ENCODE results near the gene MACROD2.
"Not testable (repeated sequence)": the region's sequence is repeated elsewhere in the genome, so short reads cannot be mapped to it uniquely, and the experiment has no call there.

MACROD2 gene

DNA sequence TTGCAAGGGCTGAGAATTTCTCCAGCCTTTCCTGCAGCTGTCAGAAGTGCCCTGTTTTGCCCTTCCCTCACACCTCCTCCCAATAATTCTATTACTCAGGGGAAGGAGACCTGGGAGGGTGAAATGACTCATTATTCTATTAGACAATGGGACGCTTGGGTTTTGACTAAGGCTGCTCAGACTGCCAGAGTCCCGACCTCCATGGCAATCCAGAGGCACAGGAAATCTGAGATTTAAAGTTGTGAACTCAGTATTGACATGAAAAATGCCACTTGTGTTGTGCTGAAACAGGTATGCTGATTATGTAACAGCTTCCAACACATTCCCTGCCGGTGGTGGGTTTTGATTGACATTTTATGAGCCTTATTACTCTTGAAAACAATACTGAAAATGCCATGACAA is 967.9 kb downstream of the MACROD2 start:
- H3K9me3 ChIP-seq (replicated peaks in 1 of 11): no peaks in the 10 kb centered on the region
- no peak overlapping the region for H3K27ac ChIP-seq
- no peaks in the 10 kb centered on the region for H3K27me3 ChIP-seq
- no peaks in the 10 kb centered on the region for H3K4me1 ChIP-seq
- no peaks in the 10 kb centered on the region for H3K36me3 ChIP-seq
- no peak overlapping the region for H3K4me3 ChIP-seq
- no peak for TF ChIP-seq Cebpa-rat (IDR thresholded peaks at IDR 0.05)
- no peak overlapping the region for H3K9ac ChIP-seq
- no peak overlapping the region for H3K4me2 ChIP-seq
- H4K20me1 ChIP-seq: no peaks in the 10 kb centered on the region

DNA sequence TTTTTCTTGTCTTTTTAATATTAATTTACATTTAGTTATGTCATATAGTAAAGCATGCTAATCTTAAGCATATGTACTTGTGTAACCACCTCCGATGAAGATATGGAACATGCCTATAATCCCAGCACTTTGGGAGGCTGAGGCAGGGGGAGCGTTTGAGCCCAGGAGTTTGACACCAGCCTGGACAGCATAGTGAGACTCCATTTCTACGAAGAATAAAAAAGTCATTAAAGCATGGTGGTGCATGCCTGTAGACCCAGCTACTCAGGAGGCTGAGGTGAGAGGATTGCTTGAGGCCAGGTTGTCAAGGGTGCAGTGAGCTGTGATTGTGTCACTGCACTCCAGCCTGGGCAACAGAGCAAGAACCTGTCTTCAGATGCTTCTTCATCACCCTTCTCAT is 970.9 kb downstream of the MACROD2 start:
- Histone ChIP-seq H3K9ac (no peak overlapping the region), H3K27me3 (no peaks in the 10 kb centered on the region), H3K4me1 (no peaks in the 10 kb centered on the region), H3K4me2 (no peak overlapping the region), H4K20me1 (no peaks in the 10 kb centered on the region), H3K9me3 (replicated peaks in 1 of 11) (no peaks in the 10 kb centered on the region; a peak in 1 of 22 replicates), H3K36me3 (no peaks in the 10 kb centered on the region), H3K27ac (no peak overlapping the region), H3K4me3 (no peak overlapping the region)
- no peak for TF ChIP-seq Cebpa-rat (IDR thresholded peaks at IDR 0.05)

DNA sequence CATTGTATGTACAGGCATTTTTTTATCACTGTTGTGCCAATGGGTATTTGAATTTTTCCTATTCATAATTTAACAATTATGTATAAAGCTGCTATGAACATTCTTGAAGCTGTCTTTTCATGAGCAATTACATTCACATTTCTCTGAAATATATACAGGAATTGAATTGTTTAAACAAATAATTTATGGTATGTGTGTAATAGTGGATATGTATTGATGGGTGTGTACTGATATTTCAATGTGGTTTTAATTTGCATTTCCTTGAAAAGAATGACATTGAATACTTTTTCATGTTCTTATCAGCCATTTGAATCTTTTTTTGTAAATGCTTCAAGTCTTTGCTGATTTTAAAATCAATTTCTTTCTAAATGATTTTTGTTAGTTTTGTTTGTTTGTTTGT is 971.5 kb downstream of the MACROD2 start:
- H3K9ac ChIP-seq: no peak overlapping the region

DNA sequence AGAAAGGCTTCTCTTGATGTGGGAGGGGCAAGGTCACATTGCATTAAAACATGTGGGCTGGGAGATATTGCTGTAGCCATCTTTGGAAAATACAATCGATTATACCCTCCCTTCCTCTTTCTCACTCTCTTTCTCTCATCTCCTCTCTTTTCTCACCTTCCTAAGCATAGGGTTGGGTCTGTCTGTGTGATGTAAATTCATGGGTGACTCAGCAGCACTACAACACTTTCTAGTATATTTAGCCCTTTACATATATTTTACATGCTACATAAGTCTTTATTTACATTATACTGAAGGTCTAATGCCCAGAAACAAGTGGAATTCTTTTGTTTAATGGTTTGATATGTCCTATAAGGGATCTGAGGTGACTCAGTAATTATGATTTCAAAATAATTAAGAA is 976.9 kb downstream of the MACROD2 start:
- H3K4me2 ChIP-seq: no peak overlapping the region
- TF ChIP-seq Cebpa-rat (IDR thresholded peaks at IDR 0.05): no peak
- no peak overlapping the region for H3K4me3 ChIP-seq
- no peaks in the 10 kb centered on the region for H4K20me1 ChIP-seq
- H3K27ac ChIP-seq: no peak overlapping the region
- H3K36me3 ChIP-seq: no peaks in the 10 kb centered on the region
- no peaks in the 10 kb centered on the region for H3K27me3 ChIP-seq
- no peak overlapping the region for H3K9ac ChIP-seq
- no peaks in the 10 kb centered on the region; a peak in 1 of 22 replicates for H3K9me3 ChIP-seq (replicated peaks in 1 of 11)
- no peaks in the 10 kb centered on the region for H3K4me1 ChIP-seq

More for the DNA sequence above, 971.5 kb downstream of the MACROD2 start:
- Histone ChIP-seq H3K4me2 (no peak overlapping the region), H3K4me3 (no peak overlapping the region), H3K27ac (no peak overlapping the region), H3K4me1 (no peaks in the 10 kb centered on the region), H4K20me1 (no peaks in the 10 kb centered on the region), H3K27me3 (no peaks in the 10 kb centered on the region), H3K9me3 (replicated peaks in 1 of 11) (no peaks in the 10 kb centered on the region; a peak in 1 of 22 replicates), H3K36me3 (no peaks in the 10 kb centered on the region)
- no peak for TF ChIP-seq Cebpa-rat (IDR thresholded peaks at IDR 0.05)

DNA sequence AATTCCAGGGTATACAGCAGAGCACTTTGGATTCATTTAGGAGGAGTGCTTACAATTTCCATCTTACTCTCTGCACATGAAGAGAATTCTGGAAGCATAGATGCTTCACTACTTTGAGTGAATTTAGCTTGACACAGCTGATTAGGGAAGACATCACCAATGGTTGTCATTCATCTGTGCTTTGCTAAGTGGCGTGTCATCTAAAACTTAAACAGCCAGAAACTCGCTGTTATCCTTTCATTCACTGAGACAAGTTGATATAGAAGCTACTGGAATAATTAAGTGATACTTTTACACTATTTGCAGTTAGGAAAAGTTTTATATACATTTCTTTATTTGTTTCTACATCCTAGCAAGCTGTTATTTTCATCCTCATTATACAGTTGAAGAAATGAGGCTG is 977.4 kb downstream of the MACROD2 start:
- H3K4me2 ChIP-seq: no peak overlapping the region
- TF ChIP-seq Cebpa-rat (IDR thresholded peaks at IDR 0.05): no peak
- no peak overlapping the region for H3K4me3 ChIP-seq
- H3K4me1 ChIP-seq: no peaks in the 10 kb centered on the region
- H3K9me3 ChIP-seq (replicated peaks in 1 of 11): no peaks in the 10 kb centered on the region; a peak in 1 of 22 replicates
- H3K27ac ChIP-seq: no peak overlapping the region
- H4K20me1 ChIP-seq: no peaks in the 10 kb centered on the region
- H3K27me3 ChIP-seq: no peaks in the 10 kb centered on the region
- no peak overlapping the region for H3K9ac ChIP-seq
- H3K36me3 ChIP-seq: no peaks in the 10 kb centered on the region

DNA sequence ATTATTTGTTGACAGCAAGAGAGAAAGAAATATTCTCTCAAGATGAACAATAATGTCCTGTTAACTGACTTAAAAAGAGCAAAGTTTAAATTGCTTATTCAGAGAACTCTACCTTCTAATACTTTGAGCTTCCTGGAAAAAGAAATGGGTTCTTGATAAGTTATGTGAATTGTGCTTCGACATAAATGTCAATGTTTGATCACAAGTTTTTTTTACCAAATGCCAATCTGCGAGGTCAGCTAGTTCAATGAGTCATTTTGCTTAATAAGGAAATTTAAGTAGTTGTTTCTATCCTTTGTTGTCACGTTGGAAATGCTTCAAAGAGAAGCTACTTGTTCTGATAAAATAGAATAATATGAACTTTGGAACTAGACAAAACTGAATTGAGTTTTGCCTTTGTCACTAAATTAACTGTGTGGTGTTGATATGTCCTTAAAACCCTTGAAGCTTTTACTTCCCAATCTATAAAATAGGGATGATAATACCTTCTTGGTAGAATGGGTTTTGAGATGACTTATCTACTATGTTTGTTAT is 984.2 kb downstream of the MACROD2 start:
- H3K36me3 ChIP-seq: no peaks in the 10 kb centered on the region
- no peaks in the 10 kb centered on the region for H3K27me3 ChIP-seq
- peaks cover 23 to 30% (median 28%) of the 10 kb centered on the region in 11 experiments for H3K9me3 ChIP-seq (replicated peaks in 1 of 11)
- no peak overlapping the region for H3K4me2 ChIP-seq
- no peak overlapping the region for H3K9ac ChIP-seq
- H4K20me1 ChIP-seq: no peaks in the 10 kb centered on the region
- TF ChIP-seq Cebpa-rat (IDR thresholded peaks at IDR 0.05): no peak
- H3K27ac ChIP-seq: no peak overlapping the region
- no peaks in the 10 kb centered on the region for H3K4me1 ChIP-seq
- no peak overlapping the region for H3K4me3 ChIP-seq

DNA sequence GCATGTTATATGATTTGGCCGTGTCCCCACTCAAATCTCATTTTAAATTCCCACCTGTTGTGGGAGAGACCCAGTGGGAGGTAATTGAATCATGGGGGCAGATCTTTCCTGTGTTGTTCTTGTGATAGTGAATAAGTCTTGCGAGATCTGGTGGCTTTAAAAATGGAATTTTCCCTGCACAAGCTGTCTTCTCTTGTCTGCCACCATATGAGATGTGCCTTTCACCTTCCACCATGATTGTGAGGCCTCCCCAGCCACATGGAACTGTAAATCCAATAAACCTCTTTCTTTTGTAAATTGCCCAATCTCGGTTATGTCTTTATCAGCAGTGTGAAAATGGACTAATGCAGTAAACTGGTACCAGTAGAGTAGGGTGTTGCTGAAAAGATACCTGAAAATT is 986.2 kb downstream of the MACROD2 start:
- not testable (repeated sequence) for H3K4me1 ChIP-seq, H3K36me3 ChIP-seq
- peaks cover 23 to 30% (median 28%) of the 10 kb centered on the region in 11 experiments for H3K9me3 ChIP-seq (replicated peaks in 1 of 11)

DNA sequence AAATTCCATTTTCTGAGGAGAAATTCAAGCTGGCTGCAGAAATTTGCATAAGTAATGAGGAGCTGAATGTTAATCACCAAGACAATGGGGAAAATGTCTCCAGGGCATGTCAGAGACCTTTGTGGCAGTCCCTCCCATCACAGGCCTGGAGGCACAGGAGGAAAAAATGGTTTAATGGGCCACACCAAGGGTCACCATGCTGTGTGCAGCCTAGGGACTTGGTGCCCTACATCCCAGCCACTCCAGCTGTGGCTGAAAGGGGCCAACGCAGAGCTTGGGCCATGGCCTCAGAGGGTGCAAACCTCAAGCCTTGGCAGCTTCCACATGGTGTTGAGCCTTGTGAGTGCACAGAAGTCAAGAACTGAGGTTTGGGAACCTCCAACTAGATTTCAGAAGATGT is 987.0 kb downstream of the MACROD2 start:
- not testable (repeated sequence) for H3K36me3 ChIP-seq, H3K9ac ChIP-seq, H4K20me1 ChIP-seq, H3K4me1 ChIP-seq, H3K27ac ChIP-seq, H3K27me3 ChIP-seq, H3K4me3 ChIP-seq, H3K4me2 ChIP-seq
- H3K9me3 ChIP-seq (replicated peaks in 1 of 11): peaks cover 23 to 30% (median 28%) of the 10 kb centered on the region in 11 experiments

More for the DNA sequence above, 986.2 kb downstream of the MACROD2 start:
- not testable (repeated sequence) for H3K4me2 ChIP-seq, H3K9ac ChIP-seq, H3K4me3 ChIP-seq, H3K27me3 ChIP-seq, H4K20me1 ChIP-seq, H3K27ac ChIP-seq

DNA sequence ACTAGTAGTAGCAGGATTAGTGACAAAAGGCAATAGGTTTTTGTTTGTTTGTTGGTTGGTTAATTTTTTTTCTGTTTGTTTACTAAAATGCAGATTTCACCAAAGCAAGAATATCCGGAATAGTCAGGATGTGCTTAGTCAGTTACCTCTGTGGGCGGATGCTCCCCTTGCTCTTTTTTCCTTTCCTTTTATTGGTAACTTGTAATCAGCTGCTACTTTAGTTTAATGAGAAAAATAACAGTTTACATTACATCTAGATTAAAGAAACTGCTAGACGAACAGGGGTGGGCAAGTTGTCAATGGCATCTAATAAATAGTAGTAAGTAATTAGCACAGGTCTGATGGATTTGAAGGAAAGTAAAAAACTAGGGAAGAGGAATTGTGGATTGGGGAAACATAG is 989.0 kb downstream of the MACROD2 start:
- TF ChIP-seq Cebpa-rat (IDR thresholded peaks at IDR 0.05): no peak
- H3K27ac ChIP-seq: no peak overlapping the region

DNA sequence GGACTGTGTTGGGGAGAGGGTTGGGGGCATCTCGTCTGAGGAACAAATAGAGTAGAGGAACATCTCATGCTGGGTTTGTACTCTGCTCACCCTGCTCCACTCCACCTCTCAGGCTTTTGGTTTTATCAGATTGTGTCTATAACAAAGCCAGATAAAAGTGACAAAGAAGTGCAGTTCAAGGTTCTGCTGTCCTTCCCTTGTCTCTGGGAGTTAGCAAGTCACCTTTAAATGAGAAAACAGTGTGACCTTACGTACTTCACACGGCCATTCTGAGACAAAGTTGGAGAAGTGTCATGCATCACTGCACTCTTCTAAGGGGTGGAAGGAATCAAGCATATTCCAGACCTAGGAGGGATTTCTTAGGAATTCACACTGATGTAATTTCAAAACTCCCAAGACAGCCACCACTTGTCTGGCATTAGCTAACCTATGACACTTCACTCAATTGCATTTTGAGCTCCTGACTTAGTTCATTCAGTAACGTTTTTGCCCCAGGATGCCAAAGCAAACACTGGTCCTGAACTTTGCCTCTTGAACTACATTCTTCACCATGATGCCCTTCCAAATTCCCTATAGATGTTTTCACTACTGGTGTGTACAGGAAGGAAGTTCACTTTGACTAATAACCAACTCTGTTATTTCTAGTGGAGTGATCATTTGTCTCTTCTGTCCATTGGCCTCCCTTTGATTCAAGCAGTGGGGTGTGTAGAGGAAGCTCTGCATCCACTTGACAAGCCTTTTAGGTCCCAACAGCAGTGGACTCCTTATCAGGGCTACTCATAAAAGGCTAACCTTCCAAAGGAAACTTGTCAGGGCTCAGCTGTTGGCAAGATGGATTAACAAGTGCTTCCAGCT is 989.7 kb downstream of the MACROD2 start:
- Histone ChIP-seq H3K4me2 (no peak overlapping the region), H3K4me1 (no peaks in the 10 kb centered on the region), H3K27ac (no peak overlapping the region), H3K9me3 (replicated peaks in 1 of 11) (peaks cover 23 to 30% (median 28%) of the 10 kb centered on the region in 11 experiments), H3K27me3 (no peaks in the 10 kb centered on the region), H3K36me3 (no peaks in the 10 kb centered on the region), H4K20me1 (no peaks in the 10 kb centered on the region), H3K9ac (no peak overlapping the region), H3K4me3 (no peak overlapping the region)
- TF ChIP-seq Cebpa-rat (IDR thresholded peaks at IDR 0.05): no peak

More for the DNA sequence above, 989.0 kb downstream of the MACROD2 start:
- no peaks in the 10 kb centered on the region for H3K4me1 ChIP-seq
- H3K4me2 ChIP-seq: no peak overlapping the region
- H4K20me1 ChIP-seq: no peaks in the 10 kb centered on the region
- H3K9me3 ChIP-seq (replicated peaks in 1 of 11): peaks cover 23 to 30% (median 28%) of the 10 kb centered on the region in 11 experiments
- H3K9ac ChIP-seq: no peak overlapping the region
- H3K4me3 ChIP-seq: no peak overlapping the region
- H3K27me3 ChIP-seq: no peaks in the 10 kb centered on the region
- no peaks in the 10 kb centered on the region for H3K36me3 ChIP-seq

Data from BLaER1 treated with 17β-estradiol and CSF1 and Interleukin-3, amounts not matched to agents 10 nM and 100 nM (cell line).